Measurements from ENCODE around the gene FAM114A1.

The FAM114A1 gene

GRCh38 chr4:38858097-38858420 is 9.5 kb upstream of the FAM114A1 start:
- DNase-seq (ENCODE audit: low read depth in 1 of 2, low spot score in 1 of 2) = no peak

DNA sequence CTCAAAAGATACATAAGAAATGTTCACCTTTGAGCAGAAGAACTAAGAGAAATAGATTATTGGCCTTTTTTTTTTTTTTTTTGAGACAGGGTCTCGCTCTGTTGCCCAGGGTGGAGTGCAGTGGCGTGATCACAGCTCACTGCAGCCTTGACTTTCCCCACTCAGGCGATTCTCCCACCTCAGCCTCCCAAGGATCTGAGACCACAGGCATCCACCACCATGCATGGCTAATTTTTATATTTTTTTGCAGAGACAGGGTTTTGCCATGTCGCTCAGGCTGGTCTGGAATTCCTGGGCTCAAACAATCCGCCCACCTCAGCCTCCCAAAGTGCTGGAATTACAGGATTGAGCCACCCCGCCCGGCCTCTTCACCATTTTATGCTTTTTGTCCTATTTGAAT is 8.1 kb upstream of the FAM114A1 start:
- DNase-seq (ENCODE audit: low read depth in 1 of 2, low spot score in 1 of 2) = no peak

- peak; percentile 21 to 34 for DNase-seq (ENCODE audit: low read depth in 1 of 2, low spot score in 1 of 2)
Measured at GRCh38 chr4:38860788-38861424, 6.7 kb upstream of the FAM114A1 start.

GRCh38 chr4:38861791-38862190 is 5.8 kb upstream of the FAM114A1 start:
- no peak for DNase-seq (ENCODE audit: low read depth in 1 of 2, low spot score in 1 of 2)

- no peak for DNase-seq (ENCODE audit: low read depth in 1 of 2, low spot score in 1 of 2)
Measured at GRCh38 chr4:38865445-38865844, 2.2 kb upstream of the FAM114A1 start.

DNA sequence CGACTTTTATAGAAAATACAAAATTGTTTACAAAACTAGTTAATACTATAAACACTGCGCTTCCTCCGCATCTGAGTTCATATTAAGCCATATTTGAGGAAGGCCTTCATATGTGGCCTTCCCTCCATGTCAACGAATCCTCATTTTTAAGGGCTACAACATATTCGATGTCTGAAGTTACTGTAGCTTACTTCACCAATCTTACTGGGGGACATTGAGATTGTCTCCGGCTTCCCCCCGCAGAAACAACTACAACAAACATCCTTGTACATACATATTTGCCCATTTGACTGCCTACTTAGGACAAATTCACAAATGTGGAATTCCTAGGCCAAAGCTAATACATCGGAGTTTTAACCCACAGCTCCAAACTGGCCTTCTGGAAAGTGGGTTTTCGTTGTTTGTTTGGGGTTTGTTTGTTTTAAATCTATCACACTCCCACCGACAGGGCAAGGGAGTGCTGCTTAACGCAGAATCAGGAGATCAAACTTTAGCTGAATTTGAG is 581 bp upstream of the FAM114A1 start:
- DNase-seq (ENCODE audit: low read depth in 1 of 2, low spot score in 1 of 2) = no peak

DNA sequence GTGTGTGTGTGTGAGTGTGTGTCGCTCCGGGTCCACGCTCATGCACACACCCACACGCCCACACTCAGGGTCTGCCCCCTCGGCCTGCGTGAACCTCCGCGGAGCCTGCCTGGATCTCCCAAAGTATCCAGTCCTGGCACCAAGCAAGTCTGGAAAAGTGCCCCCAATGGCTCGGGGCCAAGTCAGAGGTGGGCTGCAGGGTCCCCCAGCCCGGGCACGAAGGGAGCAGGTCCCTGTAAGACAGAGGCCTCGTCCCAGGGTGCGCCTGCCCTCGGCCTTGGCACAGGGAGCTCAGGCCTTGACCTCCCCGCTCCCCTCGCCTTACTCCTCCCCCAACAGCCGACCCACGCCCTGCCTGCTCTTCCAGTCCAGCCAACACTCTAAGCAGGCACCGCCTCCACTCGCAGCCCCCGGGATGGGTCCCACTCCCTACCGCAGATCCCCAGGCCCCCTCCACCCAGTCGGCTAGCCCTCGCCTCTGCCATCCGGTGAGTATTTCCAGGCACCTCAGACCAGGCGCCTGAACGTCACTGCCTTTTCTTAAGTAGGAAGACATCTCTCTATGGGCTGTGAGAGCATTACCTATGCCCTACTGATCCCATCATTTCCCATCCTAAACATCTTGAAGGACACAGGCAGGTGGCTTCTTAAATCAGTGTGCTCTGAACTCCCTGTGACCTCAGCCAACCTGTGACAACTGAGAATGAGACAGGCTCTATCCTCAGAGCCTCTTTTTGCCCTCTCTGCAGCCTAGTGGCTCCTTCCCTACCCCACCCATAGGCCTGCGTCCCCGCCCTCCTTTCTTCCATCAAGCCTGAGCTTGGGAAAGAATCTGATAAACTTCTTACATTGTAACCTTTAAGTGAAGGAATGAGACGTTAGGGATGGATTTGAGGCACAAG is 704 bp downstream of the FAM114A1 start:
- no peak for DNase-seq (ENCODE audit: low read depth in 1 of 2, low spot score in 1 of 2)

DNA sequence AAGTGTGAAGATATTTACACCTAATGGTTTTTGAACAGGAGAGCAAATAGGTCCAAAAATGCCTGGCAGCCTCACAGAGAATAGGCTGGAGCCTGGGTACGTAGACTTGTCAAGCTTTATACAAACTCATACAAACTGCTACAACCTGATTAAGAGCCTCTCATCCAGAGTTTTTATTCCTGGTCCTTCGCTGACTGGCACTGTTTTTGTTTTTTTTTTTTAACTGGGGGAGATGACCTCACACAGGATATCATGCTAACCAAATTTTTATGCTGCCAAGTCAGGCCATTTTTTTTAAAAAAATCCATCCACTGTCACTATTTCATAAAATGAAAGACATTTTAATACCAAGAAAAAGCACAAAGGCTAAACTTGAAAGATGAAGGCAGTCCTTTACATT is 1.9 kb downstream of the FAM114A1 start:
- DNase-seq (ENCODE audit: low read depth in 1 of 2, low spot score in 1 of 2) = no peak

- DNase-seq (ENCODE audit: low read depth in 1 of 2, low spot score in 1 of 2) = no peak
Measured at GRCh38 chr4:38870098-38870808, 2.6 kb downstream of the FAM114A1 start.

DNA sequence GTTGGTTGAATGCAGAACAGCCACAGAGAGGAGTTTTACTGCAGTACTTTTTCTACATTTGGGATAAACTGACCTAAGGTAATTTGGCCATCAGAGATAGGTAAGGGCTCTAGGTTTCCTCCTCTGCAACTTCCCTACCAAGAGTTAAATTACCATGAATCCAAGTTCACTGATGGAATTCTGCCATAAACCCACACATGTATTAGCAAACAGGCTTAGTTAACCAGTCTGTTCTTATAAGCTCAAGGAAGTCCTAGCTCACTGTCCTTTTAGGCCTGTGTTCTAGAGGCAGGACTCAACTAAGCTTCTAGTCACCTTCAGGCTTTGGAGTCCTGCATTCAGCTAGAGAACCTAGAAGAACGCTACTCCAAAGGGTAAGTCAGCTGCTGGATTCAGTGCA is 4.0 kb downstream of the FAM114A1 start:
- no peak for DNase-seq (ENCODE audit: low read depth in 1 of 2, low spot score in 1 of 2)

- DNase-seq (ENCODE audit: low read depth in 1 of 2, low spot score in 1 of 2) = no peak
Measured at GRCh38 chr4:38872620-38873019, 5.0 kb downstream of the FAM114A1 start.

DNA sequence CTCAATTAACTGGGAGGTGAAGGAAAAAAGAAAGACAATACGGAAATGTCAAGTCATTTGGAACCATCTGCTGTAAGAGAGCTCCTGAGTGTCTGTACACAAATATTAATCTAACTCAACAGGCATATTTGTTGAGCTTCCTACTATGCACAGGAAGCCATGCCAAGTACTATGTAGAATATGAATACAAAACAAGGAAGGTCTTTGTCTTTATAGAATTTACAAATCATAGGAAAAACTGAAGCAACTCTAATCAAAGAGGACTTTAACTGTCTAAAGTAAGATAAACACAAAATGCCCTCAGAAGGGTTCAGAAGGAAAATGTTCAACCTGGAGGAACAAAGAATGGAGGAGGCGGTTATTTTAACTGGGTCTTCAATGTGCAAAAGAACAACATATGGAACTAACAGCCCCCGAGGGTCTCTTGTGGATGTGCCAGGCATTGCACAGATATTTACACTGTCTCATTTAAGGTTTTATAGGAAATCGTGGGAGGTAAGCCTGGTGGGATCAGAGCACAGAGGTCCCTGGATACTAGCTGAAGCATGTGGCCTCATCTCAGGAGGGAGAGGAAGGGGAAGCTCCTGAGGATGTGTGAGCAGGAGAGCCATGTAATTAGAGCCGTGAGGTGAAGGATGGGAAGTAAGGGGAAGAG is 5.8 kb downstream of the FAM114A1 start:
- no peak for DNase-seq (ENCODE audit: low read depth in 1 of 2, low spot score in 1 of 2)

GRCh38 chr4:38876636-38877035 is 9.0 kb downstream of the FAM114A1 start:
- DNase-seq (ENCODE audit: low read depth in 1 of 2, low spot score in 1 of 2) = no peak

DNA sequence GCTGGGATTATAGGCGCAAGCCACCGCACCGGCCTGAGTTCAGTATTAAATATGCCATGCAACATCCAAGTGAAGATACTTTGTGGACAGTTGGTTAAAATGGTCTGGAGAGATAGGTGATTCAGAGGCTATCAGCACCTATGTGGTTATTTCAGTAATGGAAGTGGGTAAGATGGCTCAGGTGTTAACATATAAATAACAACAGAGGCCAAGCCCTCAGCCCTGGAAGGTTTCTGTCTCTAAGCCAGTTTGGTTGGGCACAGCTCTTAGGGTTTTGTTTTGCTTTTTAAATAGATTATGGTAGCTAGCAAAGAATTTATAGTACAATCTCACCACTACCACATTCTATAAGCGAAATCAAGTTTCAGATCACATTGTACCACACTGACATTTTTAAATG is 16.6 kb downstream of the FAM114A1 start:
- no peak for DNase-seq (ENCODE audit: low read depth in 1 of 2, low spot score in 1 of 2)

GRCh38 chr4:38889143-38889542 is 21.5 kb downstream of the FAM114A1 start:
- DNase-seq (ENCODE audit: low read depth in 1 of 2, low spot score in 1 of 2) = no peak

DNA sequence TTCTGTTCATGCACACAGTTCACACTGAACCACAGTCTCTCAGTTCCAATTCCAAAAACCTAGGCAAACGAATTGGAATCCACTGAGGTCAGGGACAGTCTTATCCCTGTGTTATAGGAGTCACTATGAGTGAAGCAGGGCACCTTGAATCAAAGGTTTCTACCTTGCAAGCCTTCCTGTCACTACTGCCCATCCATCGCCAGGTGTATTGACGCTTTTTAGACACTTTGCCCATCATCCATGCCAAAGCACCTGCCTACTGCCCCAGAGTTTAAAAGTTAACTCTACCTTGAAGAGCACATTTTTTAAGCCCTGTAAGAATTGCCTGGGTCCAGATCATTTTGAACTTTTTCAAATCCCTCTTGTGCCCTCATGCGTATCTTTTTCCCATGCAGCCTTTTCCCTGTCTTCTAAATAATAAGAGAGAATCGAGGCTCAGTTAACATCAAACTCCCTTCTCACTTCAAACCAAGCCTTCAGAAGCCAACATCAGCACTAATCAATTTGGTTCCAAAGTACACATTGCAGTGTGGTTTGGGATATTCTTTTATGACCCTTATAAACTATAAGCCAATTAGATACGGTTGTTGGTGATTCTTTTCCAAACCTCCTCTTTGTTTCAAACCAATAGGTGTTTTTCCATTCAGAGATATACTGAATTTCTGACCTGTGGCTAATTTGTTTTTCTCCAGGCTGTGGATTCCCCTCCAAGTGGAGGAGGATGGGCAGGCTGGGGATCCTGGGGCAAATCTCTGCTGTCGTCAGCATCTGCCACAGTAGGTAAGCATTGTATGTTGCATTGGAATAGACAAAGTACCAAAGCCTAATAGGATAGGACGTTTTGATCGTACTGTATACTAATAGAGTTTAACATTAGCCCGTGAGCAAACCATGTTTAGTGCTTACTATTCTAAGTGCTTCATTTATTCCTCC is 23.7 kb downstream of the FAM114A1 start:
- no peak for DNase-seq (ENCODE audit: low read depth in 1 of 2, low spot score in 1 of 2)

- DNase-seq (ENCODE audit: low read depth in 1 of 2, low spot score in 1 of 2) = no peak
Measured at GRCh38 chr4:38894322-38894982, 26.8 kb downstream of the FAM114A1 start.

DNA sequence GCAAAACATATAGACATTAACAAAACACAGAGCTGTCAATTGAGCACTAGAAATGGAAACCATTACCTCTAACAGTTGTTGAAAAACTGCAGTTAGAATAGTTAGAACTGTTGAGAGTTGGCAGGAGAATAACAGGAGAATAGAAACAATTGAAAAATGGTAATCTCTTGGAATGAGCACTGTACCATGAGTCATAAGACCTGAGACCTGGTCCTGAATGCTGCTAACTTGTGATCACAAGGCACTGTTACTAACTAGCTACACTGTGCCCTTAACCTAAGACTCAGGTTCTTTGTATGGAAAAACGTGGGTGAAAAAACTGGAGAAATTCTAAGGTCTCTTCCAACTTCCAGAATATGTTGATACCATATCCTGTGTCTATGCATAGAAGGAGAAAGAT is 29.3 kb downstream of the FAM114A1 start:
- no peak for DNase-seq (ENCODE audit: low read depth in 1 of 2, low spot score in 1 of 2)

DNA sequence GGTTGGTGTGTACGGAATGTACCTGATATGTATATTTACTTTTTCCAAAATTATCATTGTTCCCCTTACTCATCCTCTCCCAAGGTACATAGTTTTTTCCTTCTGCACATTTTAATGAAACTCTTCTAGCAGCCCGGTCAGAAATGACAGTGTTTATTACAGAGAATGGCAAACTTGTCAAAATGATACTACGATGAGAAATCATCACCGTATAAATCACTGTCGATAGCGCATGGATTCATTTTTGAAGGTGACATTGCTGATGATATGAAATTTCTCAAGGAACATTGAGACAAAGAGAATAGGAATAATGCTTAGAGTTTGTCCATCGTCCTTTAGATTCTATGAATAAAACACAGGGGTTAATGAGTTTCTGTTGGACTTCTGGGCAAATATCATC is 30.6 kb downstream of the FAM114A1 start:
- no peak for DNase-seq (ENCODE audit: low read depth in 1 of 2, low spot score in 1 of 2)

- DNase-seq (ENCODE audit: low read depth in 1 of 2, low spot score in 1 of 2) = no peak
Measured at GRCh38 chr4:38902221-38902620, 34.6 kb downstream of the FAM114A1 start.

All from stimulated activated CD4-positive, alpha-beta T cell treated with anti-CD3 and anti-CD28 coated beads, Interleukin-15, amount 100 ng/mL, for 1 hour (primary cell).